AG09309 (cell line): ENCODE results near the gene FHAD1.

ENCODE experiments used
- DNase-seq: peaks from one replicate; pipeline ENCODE4 v3.0.0-alpha.2; 2010; ENCODE audit warnings: low read depth
- H3K4me3 ChIP-seq: 2 replicates; pipeline ENCODE4 v1.5.1; 2011; ENCODE audit warnings: mild to moderate bottlenecking, low read depth, low read length, moderate library complexity; ENCODE audit not compliant: control insufficient read depth
- CTCF ChIP-seq: IDR thresholded peaks from 2 replicates; pipeline ENCODE4 v1.5.1; 2011; ENCODE audit warnings: mild to moderate bottlenecking, low read depth, low read length, inconsistent platforms; ENCODE audit not compliant: insufficient read depth, control insufficient read depth; ENCODE audit errors: missing control alignments

The FHAD1 gene

GRCh38 chr1:15381805-15382204 lies 134.8 kb downstream of the FHAD1 start:
- no peak for DNase-seq
- TF ChIP-seq CTCF: no peak
- no peak overlapping the region for H3K4me3 ChIP-seq

GRCh38 chr1:15382601-15383518 lies 135.8 kb downstream of the FHAD1 start:
- no peak for DNase-seq
- no peak overlapping the region for H3K4me3 ChIP-seq
- no peak for TF ChIP-seq CTCF

GRCh38 chr1:15383810-15384209 lies 136.8 kb downstream of the FHAD1 start:
- H3K4me3 ChIP-seq: no peak overlapping the region
- no peak for TF ChIP-seq CTCF

GRCh38 chr1:15384301-15384901 lies 137.4 kb downstream of the FHAD1 start:
- no peak overlapping the region for H3K4me3 ChIP-seq
- TF ChIP-seq CTCF: no peak
- DNase-seq: no peak

More at GRCh38 chr1:15383810-15384209, 136.8 kb downstream of the FHAD1 start:
- no peak for DNase-seq

- no peak for DNase-seq
- TF ChIP-seq CTCF: no peak
- no peak overlapping the region for H3K4me3 ChIP-seq
These were observed 138.4 kb downstream of the FHAD1 start for GRCh38 chr1:15385420-15385819.

GRCh38 chr1:15386164-15386749 lies 139.2 kb downstream of the FHAD1 start:
- H3K4me3 ChIP-seq: no peak overlapping the region
- TF ChIP-seq CTCF: no peak
- no peak for DNase-seq
